ENCODE results near the gene BACE2.
"Not testable (repeated sequence)": the region's sequence is repeated elsewhere in the genome, so short reads cannot be mapped to it uniquely, and the experiment has no call there.

BACE2 gene

DNA sequence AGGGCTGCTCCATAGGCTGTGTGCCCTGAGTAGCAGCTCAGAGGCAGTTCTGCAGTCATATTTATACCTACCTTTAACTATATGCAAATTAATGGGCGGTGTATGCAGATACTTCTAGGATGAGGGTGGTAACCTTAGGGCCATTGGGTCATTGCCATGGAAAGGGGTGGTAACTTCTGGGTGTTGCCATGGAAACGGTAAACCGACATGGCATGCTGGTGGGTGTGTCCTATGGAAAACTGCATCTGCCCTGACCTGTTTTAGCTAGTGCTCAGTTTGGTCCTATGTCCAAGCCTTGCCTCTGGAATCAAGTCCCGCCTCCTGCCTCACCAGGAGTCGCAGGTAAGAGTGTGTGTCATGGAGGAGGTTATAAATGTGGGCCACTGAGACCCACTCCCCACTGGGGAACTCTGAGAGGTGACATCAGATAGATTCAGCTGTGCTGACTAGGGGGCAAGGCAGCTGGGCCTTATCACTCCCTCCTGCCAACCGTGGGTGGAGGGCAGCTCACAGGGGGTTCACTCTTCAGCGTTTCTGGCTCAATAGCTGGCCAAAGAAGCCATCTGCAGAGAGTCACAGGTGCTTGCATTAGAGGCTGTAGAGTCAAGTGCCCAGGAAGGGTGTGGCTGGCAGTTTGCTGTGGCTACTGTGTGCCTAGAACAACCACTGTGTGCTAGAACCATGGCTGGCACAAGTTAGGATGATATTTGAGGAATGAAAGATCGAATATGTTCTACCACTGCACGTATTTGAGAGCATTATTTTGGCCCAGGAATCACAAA lies 19.0 kb downstream of the BACE2 start:
- DNase-seq = peak; percentile 58

DNA sequence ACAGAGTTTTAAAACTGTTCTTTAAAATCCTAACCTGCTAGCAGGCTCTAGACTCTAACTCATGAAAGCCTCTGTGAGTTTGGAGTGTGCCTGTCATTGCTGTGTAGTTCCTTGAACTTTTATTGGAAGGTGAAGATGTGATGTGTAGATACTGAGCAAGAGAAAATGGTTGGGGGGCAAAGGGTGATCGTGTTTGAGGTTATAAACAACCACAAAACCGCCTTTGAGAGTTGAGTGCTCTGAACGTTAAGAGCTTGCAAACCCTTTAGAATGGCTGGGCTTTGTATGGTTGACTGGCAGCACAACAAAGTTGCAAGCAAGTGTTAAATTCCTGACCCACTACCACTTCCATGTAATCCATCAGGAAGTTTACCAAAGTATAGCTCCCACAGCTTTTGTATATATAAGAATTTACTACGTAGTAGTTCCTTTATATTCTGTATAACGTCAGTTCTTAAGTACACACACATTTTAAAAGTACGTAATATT lies 19.6 kb downstream of the BACE2 start:
- DNase-seq = no peak

DNA sequence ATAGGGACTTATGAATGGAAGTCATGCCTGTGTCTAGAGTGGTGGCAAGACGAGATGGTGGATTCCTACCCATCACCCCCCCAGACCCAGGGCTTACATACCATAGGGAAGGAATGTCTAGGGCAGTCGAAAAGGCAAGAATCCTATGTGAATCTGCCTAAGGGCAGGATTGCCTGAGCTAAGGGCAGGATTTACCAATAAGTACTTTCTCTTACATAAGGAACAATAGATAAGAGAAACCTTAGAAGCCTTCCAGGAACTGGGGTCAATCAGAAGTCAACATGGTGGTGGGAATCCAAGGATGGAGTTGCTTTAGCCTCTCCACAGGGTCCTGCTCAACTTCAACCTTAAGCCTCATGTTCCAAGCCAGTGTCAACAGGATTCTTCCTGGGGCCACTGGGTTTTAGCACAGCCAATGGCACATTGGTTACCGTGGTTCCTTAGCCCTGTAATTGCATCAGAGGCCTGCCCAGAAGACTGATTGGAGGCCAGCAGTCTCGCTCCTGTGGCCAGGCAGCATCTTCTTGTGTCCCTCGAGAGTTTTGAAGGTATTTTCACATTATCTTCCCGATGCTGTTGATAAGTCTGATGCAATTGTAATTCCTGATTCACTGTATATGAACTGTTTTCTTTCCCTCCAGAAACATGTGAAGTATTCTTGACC lies 20.7 kb downstream of the BACE2 start:
- DNase-seq = no peak

DNA sequence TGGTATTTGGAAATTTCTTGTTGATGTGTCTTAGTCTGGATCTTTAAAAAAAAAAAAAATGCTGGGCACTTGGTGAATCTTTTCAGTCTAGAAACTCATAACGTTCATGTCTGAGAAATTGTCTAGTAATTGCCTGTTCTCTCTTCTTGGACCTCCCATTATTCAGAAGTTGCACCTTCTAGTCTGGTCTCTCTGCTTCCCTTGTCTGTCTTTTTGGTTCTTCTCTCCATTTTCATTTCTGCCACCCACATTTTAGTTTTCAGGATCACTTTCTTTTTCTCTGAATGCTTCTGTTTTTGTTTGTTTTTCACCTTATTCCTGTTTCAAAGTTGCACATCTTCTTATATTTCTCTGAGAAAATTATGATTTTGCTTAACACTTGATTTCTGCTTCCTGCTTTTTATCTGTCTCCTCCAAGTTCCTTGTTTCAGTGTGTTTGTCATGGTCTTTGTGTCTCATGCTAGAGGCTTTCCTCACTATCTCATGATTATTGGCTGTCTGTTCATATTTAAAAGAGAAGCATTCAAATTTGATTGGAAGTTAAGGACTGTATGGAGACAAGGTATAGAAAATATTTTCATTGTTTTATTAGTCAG lies 21.3 kb downstream of the BACE2 start:
- no peak for DNase-seq

DNA sequence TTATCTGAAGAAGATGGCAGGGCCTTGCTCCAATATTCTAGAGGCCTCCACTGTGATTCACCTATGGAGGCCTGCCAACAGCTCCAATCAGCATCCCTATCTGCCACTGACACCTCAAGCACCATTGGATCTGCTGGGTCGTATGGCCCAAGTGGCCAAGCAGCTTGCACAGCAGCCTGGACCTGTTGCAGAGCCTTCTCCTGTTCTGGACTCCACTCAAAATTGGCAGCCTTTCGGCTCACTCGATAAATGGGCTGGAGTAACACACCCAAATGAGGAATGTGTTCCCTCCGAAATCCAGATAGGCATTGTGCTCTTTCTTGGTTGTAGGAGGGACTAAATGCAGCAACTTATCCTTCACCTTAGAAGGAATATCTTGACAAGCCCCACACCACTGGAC lies 24.6 kb downstream of the BACE2 start:
- DNase-seq = not testable (repeated sequence)

DNA sequence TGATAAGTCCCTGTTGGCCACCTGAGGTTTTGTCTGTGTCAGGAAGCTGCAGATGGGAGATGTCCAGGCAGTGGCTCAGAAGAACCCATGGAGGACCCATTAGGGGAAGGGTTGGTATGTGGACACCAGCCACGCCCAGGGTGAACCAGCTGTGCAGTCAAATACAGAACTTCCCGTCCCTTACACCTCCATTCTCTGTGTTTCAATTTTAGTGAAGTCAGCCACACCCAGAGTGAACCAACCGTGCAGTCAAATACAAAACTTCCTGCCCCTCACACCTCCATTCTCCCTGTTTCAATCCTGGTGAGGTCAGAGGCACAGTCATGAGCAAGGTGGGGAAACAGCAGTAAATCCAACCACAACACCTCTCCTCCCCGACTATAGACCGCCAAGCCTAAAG lies 27.4 kb downstream of the BACE2 start:
- no peak for DNase-seq

DNA sequence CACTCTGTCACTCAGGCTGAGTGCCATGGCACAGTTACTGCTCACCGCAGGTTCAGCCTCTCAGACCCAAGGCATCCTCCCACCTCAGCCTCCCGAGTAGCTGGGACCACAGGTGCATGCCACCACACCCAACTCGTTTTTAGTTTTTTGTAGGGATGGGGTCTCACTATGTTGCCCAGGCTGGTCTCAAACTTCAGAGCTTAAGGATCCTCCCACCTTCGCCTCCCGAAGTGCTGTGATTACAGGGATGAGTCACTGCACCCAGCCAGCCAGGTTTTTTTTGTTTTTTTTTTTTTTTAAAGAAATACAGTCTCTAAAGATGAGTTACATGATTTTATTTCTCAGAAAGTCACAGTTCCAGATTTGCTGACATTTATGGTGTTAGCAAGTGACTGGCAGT lies 29.0 kb downstream of the BACE2 start:
- peak; percentile 17 for DNase-seq

DNA sequence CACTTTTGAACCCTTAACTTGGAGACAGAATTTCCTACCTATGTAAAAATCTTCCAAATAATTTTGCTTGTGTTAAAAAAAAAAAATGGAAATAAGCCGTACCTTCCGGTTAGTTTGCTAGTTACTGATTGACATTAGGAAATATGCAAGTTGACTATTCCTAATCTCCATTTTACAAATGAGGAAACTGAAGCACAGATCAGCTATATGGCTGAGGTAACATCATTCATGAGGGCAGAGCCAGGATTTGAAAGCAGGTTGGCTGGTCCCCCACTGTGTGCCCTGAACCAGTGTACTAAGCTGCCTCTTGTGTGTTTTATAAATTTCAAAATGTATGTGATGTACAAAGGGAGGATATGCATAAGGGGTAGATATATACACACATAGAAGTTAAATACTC lies 29.6 kb downstream of the BACE2 start:
- DNase-seq = no peak

DNA sequence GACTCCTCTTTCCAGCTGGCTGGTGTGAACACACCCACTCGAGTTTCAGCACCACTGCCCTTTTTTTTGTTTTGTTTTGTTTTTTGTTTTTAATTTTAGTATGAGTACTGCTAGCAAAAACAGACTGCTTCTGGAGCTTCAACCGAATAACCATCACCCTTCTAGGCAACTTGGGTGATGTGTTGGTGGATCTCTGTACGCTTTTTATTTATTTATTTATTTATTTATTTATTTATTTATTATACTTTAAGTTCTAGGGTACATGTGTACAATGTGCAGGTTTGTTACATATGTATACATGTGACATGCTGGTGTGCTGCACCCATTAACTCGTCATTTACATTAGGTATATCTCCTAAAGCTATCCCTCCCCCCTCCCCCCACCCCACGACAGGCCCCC lies 30.7 kb downstream of the BACE2 start:
- DNase-seq = not testable (repeated sequence)

DNA sequence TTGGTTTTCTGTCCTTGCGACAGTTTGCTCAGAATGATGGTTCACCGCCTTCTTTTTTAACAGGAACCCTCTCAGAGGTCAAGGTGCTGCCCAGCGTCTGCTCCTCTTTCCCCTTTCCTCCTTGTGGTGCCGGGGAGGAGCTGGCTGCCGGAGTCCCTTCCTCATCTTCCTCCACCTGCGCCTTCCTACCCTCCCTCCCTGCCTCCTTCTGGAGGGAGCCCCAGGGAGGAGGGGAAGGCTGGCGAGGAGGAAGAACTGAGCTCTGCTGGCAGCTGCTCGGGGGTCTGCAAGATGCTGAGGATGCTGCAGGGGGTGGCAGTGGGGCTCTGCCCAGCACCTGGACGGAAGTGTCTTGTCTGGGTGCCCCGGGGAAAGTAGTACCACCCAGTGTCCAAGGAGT lies 31.2 kb downstream of the BACE2 start:
- peak; percentile 33 for DNase-seq

DNA sequence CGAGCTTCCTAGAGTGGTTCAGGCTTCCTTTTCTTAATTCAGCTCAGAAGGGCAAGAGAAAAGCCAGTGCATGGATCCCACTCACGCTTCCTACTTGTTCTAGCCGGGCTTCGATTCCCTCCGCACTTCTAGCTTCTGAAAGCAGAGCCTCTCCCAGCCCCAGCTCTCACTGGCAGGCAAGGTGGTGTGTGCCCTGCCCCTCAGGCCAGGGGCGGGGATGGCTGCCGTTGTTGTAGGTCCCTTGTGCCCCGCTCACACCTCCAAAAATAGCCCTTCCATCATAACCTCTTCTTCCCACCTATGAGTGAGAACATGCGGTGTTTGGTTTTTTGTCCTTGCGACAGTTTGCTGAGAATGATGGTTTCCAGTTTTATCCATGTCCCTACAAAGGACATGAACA lies 31.6 kb downstream of the BACE2 start:
- peak; percentile 29 for DNase-seq

DNA sequence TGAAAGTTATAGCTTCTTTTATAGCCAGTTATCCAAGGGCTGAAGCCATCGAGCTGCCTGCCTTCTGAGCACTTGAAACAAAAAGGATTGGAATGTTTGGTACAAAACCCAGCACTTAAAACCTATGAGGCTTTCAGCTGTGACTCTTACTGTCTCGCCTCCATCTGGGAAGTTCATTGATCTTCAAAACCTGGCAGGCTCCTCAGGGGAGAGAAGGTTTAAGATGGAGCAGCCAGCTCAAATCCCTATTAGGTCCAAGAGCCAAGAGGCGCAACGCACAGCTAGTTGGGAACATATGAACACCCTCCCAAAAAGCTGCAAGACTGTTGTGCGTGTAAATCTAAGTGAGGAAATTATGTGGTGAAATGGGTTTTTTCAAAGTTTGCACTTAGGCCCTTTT lies 33.4 kb downstream of the BACE2 start:
- DNase-seq = peak; percentile 19

DNA sequence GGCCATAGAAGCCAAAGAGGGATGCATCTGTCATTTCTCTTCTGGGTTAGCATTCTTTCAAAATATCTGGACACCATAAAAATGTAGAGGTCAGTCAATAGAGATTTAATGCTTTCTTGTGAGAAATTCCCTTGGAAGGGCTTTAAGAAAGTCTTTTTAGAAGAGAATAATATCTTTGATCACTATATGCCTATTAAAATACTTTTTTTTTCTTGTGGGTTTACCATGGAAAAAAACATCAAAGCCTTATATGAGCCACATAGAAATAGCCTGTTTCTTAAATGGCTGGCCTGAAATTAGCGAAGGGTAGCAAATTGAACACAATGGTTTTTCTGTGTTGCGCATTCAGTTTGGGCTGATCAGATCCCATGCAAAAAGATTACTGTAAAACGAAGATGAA lies 36.8 kb downstream of the BACE2 start:
- DNase-seq = no peak

DNA sequence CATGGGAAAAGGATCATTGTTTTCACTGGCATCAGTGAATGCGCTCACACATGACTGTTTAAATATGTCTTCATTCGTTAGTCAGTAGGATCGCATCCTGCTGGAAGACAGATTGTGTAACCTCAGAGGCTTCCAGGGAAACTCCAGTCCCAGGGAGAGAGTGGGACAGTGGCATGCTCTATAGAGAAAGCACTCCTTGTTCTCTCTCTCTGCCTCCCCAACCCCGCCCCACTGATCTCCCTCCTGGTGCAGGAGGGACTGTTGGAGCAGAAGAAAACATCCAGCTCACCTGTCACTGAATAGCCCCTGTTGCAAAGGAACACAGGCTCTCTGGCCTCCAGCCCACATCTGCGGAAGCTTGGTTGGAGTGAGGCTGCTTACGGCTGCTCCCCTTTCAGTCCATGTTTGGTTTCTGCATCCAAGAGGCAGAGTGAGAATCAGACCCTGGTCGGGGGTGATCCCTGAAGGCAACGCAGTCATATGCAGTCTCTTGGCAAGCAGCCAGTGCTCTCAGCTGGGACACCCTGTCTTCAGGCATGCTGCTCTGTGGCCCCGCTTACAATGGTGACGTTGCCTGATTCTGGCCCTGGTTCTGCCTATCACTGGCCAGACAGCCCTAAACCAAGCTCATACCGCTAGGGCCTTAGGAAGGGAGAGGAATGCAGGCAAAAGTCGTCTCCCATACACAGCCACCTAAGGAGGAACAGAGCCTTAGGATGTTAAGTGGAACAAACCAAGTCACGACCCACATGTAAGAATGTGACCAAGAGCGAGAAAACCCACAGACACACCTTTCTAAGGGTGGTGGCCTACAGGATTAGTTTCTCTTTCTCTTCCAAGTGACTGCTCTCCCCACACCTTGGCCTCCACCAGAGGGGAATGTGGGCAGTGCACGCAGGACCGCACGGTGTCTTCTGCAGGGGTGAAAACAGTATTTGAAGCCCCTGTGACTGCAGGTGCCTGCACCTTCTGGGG lies 39.7 kb downstream of the BACE2 start:
- no peak for DNase-seq

DNA sequence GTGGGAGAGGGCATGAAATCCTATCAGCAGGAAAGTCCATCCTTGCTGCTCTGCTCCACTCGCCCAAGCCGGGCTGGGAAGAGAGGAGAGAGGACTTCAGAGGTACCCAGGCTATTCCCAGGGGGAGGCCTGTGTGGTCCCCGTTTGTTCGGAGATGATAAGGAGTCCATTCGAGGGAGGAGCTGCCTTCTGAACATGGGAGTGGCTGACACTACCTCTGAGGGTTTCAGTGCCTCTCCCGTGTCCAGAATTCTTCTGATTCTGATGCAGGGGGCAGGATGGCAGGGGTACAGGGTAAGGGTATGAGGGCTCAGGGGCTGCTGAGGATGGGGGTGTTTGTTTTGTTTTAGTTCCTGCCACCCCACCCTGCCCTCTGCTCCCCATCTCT lies 40.4 kb downstream of the BACE2 start:
- DNase-seq = no peak

DNA sequence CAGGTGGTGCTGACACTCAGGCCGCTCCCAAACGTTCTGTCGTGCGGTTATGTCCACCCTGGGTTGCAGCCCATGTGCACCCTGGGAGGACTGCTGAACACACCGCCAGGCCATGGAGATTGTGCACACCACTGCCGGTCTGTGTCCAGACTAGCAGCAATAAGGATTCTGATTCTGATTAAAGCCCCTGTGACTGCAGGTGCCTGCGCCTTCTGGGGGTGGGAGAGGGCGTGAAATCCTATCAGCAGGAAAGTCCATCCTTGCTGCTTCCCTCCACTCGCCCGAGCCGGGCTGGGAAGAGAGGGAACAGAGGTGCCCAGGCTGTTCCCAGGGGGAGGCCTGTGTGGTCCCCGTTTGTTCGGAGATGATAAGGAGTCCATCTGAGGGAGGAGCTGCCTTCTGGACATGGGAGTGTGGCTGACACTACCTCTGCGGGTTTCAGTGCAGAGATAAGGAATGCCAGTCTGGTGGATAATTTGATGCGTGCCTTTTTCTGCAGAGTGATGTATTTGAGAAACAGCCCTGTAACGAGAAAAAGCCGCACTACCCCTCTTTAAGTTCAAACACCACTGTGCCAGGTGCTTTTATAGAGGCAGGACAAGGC lies 41.2 kb downstream of the BACE2 start:
- DNase-seq = no peak

DNA sequence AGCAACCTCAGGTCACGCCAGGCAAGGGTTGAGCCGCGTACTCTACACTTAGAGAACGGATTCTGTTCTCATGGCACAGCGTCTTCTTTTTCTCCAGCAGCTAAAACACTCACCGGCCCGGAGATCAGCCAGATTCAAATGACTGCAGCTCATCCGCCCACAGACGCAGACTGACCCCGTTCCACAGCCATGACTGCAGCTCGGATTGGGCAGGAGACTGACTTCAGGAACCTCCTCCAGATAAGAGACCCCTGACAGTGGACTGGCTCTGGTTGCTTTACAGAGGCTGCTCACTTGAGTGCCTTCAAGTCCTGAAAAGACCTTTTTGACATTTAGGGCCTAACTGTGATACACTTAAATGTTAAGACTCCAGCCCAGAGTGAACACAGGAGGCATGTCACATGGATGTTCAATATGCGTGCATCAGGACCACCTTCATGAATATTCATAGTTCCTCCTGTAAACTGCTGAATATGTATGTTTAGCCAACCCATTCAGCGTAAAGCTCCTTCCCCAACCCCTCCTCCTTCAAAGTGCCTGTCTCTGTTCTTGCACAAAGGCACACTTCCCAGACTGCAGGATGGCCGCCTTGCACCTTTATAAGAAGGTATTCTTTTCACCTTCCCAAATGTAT lies 42.6 kb downstream of the BACE2 start:
- no peak for DNase-seq

DNA sequence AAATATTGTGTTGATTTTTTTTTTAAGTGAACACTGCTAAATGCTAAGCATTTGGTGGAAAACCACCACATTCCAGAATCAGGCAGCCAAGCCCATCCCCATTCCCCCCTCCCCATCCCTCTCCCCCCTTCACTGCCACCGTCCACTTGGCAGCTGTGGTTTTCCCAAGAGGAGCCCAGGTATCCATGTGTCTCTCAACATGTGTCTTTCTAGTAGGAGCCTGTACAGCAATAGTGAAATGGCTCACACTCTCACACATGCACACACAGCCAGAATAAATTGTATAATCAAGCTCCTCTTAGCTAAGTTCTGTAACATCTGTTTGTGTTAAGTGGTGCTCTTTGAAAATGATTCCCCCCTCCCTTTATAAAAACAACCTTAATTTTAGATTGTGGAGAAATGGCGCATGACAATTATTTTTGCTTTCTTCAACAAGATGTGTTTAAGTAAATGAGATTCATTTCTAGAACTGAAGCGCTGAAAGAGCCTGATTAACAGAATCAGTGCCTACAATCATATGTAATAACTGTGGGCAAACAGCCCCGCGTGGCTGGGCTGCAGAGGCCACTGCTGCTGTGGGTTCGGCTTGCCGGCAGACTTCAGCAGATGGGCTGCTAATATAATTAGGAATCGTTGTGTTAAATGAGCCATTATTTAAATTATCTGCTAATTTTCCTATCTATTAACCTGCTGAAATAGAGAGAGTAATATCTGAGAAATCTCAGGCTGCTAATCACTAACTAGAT lies 43.3 kb downstream of the BACE2 start:
- DNase-seq = no peak

DNA sequence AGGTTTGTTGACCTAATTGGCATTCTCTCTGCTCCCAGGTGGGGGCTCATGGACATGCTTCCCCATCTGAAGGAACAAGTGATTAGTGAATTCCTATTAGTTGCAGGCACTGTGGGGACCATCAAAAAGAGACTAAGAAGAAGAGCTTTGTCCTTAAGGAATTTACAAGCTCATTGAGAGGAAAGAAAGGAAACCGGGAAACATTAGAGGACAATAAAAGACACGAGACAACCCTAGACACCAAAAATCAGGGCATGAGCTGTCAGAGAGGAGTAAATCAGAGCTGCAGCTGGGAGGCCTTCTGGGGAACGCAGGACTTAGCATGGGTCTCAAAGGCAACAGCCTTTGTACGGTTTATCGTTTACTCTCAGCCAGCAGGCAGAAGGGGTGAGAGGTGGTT lies 45.1 kb downstream of the BACE2 start:
- DNase-seq = no peak

DNA sequence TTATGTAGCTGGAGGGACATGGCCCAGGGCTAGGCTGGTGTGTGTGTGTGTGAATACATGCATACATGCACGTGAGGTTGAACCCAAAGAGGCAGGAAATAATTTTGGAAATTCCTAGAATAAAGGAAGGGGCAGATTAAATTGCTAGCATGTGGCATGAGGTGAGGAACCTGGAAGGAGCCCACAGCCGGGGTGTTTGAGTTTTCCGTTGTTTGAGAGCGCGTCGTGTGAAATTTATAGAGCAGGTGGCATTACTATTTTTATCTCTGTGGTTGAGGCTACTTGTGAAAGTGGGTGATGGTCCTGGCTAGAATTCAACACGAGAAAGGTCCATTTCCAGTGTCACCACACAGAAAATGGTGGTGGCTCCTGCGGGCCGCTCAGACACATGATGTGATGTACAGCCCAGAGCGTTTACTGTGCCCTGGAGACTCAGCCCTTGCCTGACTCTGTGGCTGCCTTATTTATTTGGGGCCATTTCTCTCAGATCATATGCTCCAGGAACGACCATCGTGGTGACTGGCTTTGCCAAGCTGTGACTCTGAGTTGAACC lies 48.0 kb downstream of the BACE2 start:
- DNase-seq = no peak

DNA sequence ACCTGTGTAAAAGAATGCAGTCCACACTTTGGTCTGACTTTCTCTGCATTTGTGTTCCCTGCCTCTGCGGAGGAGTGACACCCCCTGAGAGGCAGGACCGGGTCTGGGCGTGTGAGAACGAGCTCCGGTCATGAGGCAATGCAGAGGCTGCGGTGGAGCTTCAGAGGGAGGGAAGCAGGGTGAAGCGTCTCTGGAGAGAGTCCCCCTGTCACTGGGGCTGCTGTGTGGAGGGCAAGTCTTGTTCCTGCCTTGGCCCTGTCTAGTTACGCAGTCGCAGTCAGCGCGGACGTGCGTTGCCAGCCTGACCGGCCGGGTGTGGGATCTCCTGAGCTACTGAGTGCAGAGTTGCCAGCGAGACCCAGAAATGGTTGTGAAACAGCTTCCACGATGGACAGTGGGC lies 48.5 kb downstream of the BACE2 start:
- no peak for DNase-seq
